NCI-H1092 (cell line): ENCODE results near the gene RBM34.

ENCODE experiments used
- DNase-seq: peaks from one replicate; lab custom pipeline; 2025; lab: John Stamatoyannopoulos, UW

Gene RBM34

DNA sequence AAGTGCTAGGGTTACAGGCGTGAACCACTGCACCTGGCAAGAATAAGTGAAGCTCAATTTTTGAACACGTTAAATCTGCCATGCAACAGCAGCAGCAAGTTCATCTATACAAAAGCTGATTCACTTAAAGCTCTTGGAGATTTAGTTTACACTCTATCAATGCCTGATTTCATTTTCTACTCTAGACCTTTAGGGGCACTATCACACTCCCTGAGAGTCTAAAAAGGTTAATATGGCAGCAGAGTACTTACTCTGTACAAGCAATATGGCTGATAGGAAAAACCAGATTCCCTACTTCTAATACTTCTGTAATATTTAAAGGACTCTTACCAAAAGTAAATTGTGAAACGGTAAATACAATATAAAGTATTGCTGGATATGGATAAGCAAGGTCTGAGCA lies 4.8 kb downstream of the RBM34 start:
- DNase-seq, result no peak

DNA sequence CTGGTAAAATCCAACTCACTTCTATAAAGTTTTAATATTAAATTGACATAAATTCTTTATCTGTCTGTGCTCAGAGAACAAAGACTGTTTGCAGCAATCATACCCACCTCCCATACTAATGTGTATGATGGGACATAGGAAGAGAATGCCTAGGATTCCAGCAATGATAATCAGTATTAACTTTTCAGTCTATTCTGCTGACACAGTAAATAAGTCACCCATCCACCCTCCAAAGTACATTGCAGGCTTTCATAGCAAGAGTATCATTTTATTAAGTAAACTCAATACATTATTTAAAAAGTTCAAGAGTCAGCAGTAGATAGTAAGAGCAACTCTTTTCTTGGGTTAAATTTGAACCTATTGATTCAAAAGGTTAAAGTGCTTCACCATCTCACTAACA lies 8.8 kb downstream of the RBM34 start:
- DNase-seq, result no peak

DNA sequence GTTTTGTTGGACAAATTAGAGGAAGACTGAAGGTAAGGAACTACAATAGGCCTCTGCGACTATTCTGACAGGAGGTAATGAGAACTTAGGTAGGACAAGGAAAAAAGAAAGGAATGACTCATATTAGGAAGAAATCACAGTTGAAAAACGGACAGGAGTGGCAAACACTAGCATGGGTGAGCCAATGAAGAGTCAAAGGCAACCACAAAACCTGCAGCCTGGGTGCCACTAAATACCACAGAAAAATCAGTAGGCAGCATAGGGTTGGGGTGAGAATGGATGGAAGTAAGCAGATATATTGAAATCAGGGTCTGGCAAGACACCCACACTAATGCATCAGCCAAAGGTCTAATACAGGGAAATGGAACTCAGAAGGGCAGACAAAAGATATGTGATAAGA lies 10.0 kb downstream of the RBM34 start:
- DNase-seq, result no peak

DNA sequence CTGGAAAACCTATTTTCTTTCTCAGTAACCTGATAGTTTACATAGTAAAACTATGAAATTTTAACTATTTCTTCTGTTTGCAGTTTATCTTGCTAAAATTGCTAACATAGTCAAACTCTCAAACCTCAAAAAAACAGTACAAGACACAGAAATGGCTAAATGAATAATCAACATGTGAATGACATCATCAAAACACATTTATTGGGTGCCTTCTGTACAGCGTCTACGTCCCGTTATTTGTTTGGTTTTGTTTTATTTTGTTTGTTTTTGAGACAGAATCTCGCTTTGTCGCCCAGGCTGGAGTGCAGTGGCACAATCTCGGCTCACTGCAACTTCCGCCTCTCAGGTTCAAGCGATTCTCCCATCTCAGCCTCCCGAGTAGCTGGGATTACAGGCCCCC lies 11.2 kb downstream of the RBM34 start:
- no peak for DNase-seq

DNA sequence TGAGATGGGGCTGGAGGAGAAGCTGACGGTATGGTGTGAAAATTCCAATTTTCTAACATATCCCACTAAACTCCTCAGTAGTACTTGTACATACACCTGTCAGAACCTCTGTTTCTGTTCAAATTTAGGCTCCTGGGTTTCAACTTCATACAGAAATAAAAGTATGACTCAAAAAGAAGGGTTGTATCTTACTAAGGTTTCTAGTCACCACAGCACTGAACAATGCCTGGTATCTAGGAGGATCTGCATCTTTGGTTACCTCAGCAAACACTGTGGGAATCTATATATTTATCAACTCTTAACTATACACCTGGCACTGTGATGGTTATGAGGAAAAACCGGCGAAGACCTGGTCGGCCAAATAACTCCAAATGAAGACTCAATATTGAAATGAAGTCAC lies 13.8 kb downstream of the RBM34 start:
- no peak for DNase-seq

DNA sequence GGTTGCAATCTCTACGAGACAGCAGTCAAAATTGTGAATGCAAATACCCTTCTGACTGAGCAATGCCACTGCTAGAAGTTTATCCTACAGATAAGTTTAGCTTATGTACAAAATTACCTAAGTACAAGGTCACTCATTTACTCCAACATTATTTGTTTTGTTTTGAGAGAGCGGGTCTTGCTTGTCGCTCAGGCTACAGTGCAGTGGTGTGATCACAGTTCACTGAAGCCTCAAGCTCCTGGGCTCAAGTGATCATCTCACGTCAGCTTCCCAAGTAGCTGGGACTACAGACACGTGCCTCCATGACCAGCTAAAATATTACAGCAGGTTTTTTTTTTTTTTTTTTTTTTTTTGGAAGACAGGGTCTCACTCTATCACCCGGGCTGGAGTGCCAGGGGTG lies 15.4 kb downstream of the RBM34 start:
- DNase-seq, result no peak

DNA sequence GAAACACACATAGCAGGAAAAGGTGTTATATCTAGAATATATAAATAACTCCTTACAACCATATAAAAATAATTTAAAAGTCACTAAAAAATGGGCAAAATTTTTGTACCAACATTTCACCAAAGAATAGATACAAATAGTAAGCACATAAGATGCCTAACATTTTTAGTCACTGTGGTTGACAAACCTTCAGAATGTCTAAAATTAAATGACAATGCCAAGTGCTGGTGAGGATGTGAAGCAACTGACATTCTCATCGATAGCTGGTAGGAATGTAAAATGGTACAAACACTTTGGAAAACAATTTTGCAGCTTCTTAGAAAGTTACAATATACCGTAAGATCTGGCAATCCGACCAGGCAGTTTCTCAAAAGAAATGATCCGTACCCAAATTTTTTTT lies 18.1 kb downstream of the RBM34 start:
- DNase-seq, result no peak

DNA sequence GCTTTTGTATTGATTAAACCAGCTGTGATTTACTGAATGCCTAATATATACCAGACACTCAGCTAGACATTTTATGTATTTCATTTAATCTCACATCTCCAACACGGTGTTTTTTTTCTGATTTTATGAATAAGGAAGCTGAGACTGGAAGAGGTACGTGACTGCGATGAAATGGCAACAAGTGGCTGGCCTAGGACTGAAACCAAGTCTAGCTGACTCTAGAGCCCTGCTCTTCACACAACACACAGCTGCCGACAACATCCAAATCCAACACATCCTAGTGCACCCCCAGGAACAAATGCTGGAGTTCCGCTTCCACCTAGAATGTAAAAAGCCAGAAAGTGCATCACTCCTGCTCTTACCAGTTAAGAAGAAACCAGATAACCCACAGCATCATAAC lies 21.7 kb downstream of the RBM34 start:
- DNase-seq, result no peak

DNA sequence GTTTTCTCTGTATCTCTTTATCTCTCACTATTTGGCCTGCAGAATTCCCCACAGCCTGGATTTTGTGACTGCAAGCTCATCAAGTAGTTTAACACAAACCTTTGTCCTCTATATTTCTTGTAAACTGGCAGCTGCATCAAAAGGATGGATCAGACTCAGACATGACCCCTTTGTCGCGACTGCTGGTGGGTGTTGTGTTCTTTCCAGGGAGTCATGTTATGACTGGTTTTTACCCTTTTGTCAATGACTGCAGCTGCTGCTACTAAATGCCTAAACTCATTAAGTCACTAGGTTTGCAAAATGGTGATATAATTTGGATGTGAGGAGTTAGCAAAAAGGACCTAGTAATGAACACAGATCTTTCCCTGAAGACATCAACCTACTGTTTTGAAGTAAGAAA lies 22.2 kb downstream of the RBM34 start:
- no peak for DNase-seq

DNA sequence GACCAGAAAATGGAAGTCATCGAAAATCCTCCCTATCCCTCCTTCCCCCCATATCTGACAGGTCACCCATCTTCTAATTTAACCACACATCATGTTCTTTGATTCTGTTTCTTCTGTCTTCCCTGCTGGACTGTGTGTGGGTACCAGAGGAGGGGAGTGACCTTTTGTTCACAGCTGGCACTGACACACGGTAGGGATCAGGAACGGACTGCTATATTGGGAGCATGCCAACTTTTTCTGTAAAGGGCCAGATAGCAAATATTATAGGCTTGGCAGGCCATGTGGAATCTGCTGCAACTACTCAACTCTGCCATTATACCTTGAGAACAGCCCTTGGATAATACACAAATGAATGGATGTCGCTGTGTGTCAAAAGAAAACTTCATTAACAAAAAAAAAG lies 24.9 kb downstream of the RBM34 start:
- DNase-seq, result peak; percentile 22

DNA sequence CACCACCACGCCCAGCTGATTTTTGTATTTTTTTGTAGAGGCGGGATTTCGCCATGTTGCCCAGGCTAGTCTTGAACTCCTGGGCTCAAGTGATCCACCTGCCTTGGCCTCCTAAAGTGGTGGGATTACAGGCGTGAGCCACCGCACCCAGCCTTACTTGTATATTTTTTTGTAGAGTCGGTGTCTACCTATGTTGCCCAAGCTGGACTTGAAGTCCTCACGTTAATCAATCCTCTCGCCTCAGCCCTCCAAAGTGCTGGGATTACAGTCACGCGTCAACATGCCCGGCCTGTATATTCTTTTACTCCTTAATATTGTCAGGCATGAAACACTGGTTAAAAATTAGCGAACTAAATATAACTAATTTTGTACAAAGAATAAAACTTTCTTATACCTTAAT lies 26.9 kb downstream of the RBM34 start:
- DNase-seq, result no peak

DNA sequence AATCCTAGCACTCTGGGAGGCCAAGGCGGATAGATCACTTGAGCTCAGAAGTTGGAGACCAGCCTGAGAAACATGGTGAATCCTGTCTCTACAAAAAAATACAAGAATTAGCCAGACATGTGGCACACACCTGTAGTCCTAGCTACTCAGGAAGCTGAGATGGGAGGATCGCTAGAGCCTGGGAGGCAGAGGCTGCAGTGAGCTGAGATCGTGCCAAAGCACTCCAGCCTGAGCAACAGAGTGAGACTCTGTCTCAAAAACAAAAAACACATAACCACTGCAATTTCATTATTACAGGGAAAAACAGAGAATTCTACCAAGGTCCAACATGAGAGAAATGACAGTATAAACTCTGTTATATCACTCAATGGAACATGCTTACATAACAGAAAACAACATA lies 28.0 kb downstream of the RBM34 start:
- no peak for DNase-seq

DNA sequence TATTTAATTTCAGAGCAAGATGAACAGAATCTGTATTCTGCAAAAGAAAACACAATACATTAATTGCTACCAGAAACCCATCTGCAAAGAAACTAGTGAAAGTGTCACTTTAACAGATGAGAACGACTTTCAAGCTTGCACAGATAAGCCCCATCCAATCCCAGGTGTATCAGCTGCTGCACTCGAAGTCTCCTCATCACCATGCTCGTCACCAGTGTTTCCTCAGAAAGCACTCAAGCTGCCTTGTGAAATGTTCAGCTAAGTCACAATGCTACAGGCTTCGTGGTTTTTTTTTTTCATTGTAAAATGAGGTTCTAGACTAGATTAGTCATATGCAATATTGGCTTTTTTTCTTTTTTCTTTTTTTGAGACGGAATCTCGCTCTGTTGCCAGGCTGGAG lies 29.1 kb downstream of the RBM34 start:
- DNase-seq, result no peak

DNA sequence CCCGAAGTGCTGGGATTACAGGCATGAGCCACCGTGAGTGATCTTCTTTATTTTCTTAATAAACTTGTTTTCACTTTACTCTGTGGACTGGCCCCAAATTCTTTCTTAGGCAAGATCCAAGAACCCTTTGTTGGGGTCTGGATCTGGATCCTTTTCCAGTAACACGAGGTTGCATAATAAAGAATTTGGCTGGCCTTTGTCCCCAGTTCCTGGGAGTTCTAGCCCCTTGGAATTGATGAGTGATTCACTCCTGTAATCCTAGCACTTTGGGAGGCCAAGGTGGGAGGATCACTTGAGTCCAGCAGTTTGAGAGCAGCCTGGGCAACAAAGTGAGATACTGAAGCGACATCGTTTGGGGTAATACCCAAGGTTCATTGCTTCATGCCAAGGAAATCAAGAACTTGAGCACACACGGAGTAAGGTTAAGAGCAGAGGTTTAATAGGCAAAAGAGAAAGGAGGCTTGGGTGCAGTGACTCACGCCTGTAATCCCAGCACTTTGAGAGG lies 30.2 kb downstream of the RBM34 start:
- no peak for DNase-seq

DNA sequence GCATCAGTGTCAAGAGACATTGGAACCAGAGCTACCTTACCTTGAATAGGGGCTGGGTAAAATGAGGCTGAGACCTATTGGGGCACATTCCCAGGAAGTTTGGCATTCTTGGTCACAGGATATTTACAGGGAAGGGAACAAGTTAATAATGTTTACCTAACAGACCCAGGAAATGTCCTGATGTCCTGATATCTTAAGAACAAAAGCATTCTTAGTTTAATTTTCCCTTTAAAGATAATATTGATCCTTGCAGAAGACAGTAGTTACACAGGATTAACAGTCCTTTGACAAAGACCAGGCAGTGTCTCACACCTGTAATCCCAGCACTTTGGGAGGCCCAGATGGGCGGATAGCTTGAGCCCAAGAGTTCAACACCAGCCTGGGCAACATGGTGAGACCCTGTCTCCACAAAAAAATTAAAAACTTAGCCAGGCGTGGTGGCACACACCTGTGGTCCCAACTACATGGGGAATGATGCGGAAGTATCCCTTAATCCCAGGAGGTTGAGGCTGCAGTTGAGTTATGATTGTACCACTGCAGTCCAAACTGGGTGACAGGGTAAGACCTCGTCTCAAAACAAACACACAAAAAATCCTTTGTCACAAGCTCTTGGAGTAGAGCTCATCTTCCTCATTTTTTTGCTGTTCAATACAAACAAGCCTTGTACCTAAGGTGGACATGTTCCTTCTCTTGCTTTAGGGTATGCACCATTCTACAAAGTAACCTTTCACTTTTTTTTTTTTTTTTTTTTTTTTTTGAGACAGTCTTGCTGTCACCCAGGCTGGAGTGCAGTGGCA lies 31.1 kb downstream of the RBM34 start:
- no peak for DNase-seq

DNA sequence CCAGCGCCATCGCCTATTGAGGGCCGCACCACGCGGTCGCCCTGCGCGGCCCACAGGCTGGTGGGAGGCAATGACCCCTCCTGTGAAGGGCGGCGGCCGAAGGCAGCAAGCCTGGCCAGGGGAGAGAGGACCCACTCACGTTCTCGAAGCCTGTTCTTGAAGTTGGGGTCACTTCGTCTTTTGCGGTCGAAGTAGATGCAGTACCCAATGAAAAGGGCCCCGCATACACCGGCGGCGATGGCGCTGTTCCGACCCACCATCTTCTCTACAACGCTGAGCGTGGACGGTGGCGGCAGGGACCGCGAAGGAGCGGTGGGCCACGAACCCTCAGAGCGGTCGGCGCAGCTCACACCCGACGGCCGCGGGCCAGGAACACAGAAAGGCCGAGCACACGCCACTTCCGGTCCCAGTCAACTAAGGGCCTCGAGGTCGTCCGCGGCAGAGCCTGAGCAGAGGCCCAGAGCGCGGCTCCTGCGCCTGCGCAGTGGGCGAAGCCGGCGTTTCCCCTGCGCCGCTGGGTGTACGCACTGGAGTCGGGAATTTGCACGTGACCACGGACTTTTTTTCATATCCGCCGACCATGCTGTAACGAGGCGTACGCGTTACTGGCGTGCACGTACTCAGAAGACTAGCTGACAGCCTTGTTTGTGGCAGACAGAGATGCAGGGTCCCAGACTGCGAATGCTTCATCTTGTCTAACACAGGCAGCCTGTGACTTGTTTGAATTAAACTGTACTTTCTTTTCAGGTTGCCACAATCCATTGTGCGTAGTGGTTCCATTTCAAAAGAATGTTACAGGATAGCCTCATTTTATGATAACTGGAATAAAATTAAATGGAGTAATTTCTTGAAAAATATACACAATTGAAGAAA lies 32.4 kb downstream of the RBM34 start, which contains the start of gene TOMM20:
TSS of gene TOMM20 (minus strand) at position 382 of the 873 bp plus-strand sequence. CDS start at position 260, 122 bp downstream.
- DNase-seq, result peak; percentile 99

DNA sequence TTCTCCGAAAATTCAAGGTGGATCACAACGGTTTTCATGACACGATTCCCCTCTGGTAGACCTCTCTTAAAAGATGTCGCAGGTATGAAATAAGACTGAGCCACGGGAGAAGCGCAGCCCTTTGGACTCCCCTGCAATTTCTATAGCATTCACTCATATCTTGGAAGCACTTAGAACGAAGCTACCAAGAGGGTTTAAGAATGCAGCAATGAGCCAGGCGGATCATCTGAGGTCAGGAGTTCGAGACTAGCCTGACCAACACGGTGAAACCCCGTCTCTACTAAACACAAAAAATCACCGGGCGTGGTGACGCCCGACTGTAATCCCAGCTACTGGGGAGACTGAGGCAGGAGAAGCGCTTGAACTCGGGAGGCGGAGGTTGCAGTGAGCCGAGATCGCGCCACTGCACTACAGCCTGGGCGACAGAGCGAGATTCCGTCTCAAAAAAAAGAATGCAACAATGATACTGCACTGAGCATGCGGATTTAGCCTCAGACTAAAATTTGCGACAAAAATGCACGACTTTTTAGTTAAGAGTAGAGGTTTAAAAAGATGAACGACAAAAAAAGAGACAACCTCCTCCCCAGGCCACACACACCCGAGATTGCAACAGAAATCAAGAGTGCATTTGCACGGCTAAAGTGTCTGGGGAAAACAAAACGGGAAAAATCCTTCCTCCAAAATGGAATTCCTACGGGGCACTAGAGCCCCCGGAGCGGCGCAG lies 33.2 kb downstream of the RBM34 start:
- DNase-seq, result no peak

DNA sequence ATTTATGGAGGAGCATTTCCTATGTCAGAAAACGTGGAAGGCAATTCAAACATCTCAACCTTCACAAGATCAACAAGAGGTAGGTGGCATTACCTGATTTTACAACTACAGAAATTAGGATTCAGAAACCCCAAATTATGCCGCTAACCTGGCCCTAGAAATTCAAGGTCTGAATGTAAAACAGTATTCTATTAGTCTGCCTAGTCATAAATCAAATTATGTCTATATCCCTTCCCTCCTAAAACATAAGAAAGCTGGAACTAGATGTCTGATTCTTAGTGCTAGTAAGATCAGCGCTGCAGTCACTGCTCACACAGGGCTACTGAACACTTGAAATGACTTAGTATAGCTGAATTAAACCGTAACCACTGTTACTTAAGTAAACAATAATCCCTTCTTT lies 33.8 kb downstream of the RBM34 start:
- DNase-seq, result no peak

DNA sequence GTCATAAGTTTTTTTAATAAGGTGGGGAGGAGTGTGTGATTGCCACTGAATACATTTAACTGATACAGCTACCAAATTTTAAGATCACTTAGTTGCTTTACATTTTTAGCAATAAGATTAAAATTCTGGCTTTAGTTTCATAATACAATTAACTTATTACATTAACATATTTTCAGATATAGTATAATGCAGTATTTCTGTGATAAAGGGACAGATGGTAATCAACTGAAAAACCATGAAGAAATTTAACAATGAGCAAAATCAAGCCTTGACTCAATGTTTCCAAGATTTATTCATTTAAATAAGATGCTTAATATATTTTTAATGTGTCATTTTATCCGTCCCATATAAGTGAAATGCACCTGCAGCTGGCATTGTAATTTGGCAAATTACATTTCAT lies 36.4 kb downstream of the RBM34 start:
- no peak for DNase-seq

DNA sequence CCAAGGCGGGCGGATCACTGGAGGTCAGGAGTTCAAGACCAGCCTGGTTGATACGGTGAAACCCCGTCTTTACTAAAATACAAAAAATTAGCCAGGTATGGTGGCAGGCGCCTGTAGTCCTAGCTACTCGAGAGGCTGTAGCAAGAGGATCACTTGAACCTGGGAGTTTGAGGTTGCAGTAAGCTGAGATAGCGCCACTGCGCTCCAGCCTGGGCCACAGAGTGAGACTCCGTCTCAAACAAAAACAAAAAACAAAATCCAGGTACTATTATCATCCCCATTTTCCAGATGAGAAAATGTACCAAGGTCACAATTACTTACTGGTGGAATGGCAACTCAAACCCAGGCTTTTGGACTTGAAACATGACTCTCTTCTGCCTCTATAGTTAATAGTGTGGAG lies 36.9 kb downstream of the RBM34 start:
- no peak for DNase-seq

DNA sequence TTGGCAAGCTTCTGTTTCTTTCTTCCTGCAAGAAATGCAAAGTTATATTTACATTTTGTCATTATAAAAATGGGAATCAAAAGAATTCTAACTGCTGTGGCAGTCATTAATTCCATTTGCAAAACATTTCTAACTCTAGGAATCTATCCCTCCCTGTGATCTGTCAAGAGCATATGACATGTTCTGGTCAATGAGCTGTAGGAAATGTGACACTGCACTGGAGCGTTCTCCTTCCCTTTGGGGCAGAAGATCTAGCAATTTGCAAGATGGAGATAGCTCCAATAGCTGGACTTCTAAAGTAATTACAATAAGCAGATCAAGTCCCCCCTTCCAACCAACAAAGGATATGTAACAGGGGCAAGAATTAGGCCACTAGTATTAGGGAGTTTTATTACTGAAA lies 38.7 kb downstream of the RBM34 start:
- DNase-seq, result no peak

DNA sequence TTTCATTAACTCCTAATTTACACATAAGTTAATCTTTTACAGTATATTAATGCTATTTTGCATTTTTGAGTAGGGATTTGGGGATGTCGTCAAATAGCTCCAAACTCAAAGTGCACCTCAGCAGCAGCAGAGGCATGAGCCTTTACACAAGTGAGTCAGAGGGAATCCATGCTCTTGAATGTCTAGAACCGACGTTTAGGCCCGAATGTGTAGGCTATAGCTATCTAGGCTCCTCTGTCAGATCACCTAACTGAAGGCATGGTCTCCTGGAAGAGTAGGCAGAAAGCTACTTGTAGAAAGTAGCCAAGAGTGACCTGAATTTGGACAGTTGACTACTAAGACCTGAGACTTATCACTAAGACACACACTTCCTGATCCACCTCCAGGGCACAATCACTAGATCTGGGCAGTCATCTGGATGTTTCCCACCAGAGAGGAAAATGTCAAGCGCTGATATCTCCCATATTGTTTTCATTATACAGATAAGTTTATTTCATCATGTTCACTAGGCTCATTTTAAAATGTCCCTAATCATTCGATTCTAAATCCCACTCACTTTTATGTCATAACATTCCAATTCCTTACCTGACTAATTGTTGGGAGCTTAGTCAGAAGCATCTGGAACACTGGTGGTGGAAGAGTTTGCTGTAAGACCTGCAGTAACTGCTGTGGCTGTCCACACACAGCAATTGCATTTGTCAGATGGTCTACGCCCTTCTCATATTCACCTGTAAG lies 47.7 kb downstream of the RBM34 start:
- DNase-seq, result no peak
